Right lobe of liver (tissue), 6 donors: ENCODE measurements around the gene SH3PXD2A. TPM values are rescaled to one million over a fixed set of nuclear protein-coding genes. Genes with fewer than 3 reads are reported as not detected.

Experiments used
- ATAC-seq, 4 donors: fragments of 200-7000 bp; cut with Tn5 transposase; one replicate each; pipeline ENCODE4 v1.9.1; 2020; ENCODE audit warnings: mild to moderate bottlenecking in 4 of 4, moderate library complexity in 4 of 4
- DNase-seq, 3 donors: peaks; one replicate each; pipeline ENCODE4 v3.0.0-alpha.2; 2020
- H3K27ac ChIP-seq, 3 donors: fragments of 200-600 bp; one replicate each; pipeline ENCODE4 v1.8.0; 2022
- H3K27me3 ChIP-seq, 2 donors: fragments of 200-600 bp; one replicate each; pipeline ENCODE4 v1.8.0; 2022
- H3K36me3 ChIP-seq, 4 donors: fragments of 200-600 bp; sonication (generic) in 1 of 4; one replicate each; pipeline versions ENCODE4 v1.5.1 to v1.8.0; 2017 to 2022; ENCODE audit warnings: control low read depth in 1 of 4
- H3K4me1 ChIP-seq, 4 donors: fragments of 200-600 bp; sonication (generic) in 1 of 4; one replicate each; pipeline versions ENCODE4 v1.5.1 to v1.8.0; 2017 to 2022; ENCODE audit warnings: control low read depth in 1 of 4
- H3K4me3 ChIP-seq, 3 donors: fragments of 200-600 bp; one replicate each; pipeline ENCODE4 v1.8.0; 2022
- H3K9me3 ChIP-seq, 4 donors: fragments of 200-600 bp; sonication (generic) in 1 of 4; one replicate each; pipeline versions ENCODE4 v1.5.1 to v1.8.0; 2017 to 2022; ENCODE audit warnings: control low read depth in 1 of 4
- CTCF ChIP-seq, 4 donors: fragments of 200-600 bp in 3 of 4; fragments of 450-650 bp in 1 of 4; IDR thresholded peaks; one replicate each; pipeline versions ENCODE4 v1.5.1 to v1.8.0; 2016 to 2022; ENCODE audit warnings: antibody characterized with exemption in 4 of 4, mild to moderate bottlenecking in 2 of 4
- POLR2A ChIP-seq: fragments of 450-650 bp; IDR thresholded peaks from one replicate; pipeline ENCODE4 v1.6.1; 2017; ENCODE audit warnings: antibody characterized with exemption, mild to moderate bottlenecking
- WGBS: methylation state at CpG from one replicate; pipeline ENCODE4 v1.1.6; 2018; ENCODE audit warnings: low coverage, low lambda C conversion rate; ENCODE audit not compliant: insufficient coverage; ENCODE audit errors: missing lambda C conversion rate; 5-methylcytosine and 5-hydroxymethylcytosine counted together
- intact Hi-C, 2 donors: fragments of 100-400 bp; cut with DNase I; formaldehyde crosslinking; loops; one replicate each; pipeline versions ENCODE4 v1.11.2 to v1.14.1; 2022
- total RNA-seq, 6 experiments: library from RNA; depleted of rRNA in 2 of 6; stranded (reverse); fragments of >200 nt in 2 of 6; fragmentation: NEBNext Ultra II Directional in 3 of 6; extraction: Animal tissue kit (Norgen Biotek cat#: 25700) in 3 of 6; gene quantifications; one replicate each; pipeline versions ENCODE4 v1.1.0 to v1.2.4, GENCODE V29; 2016 to 2023
- donor health status: DM: no; HTN: yes; CAD: no.
- donor health status: DM: no; HTN: no; CAD: no.
- donor health status: DM: no; HTN: no; CAD: no.
- donor health status: DM: no; HTN: yes; CAD: no.
- donor health status: DM: no; HTN: yes; CAD: no.

Gene SH3PXD2A
- total RNA-seq, 6 experiments from 2014 or later = 3.0 to 38.3 (median 10.0) TPM

GRCh38 chr10:103701380-103702222 is 153.8 kb downstream of the SH3PXD2A start:
- ATAC-seq (no peak), DNase-seq (no peak)
- WGBS = 33% methylated on average over 1 of the region's 1 CpG
- TF ChIP-seq POLR2A (no peak), CTCF (IDR thresholded peaks at IDR 0.05) (no peak)
- no peaks in the 10 kb centered on the region for H3K36me3 ChIP-seq
- no peaks in the 10 kb centered on the region for H3K4me1 ChIP-seq
- H3K4me3 ChIP-seq = no peak overlapping the region
- intact Hi-C loops = no loop called here
- no peaks in the 10 kb centered on the region for H3K27me3 ChIP-seq
- H3K9me3 ChIP-seq = no peaks in the 10 kb centered on the region
- H3K27ac ChIP-seq = no peak overlapping the region

- DNase-seq (no peak), ATAC-seq (no peak)
- intact Hi-C loops = no loop called here
- Histone ChIP-seq H3K9me3 (no peaks in the 10 kb centered on the region), H3K4me1 (no peaks in the 10 kb centered on the region), H3K27me3 (no peaks in the 10 kb centered on the region), H3K36me3 (no peaks in the 10 kb centered on the region), H3K27ac (no peak overlapping the region), H3K4me3 (no peak overlapping the region)
- no peak for TF ChIP-seq CTCF (IDR thresholded peaks at IDR 0.05)
- TF ChIP-seq POLR2A = no peak
Observed at GRCh38 chr10:103700436-103700715, 155.0 kb downstream of the SH3PXD2A start.

GRCh38 chr10:103699611-103700435 is 155.6 kb downstream of the SH3PXD2A start:
- intact Hi-C loops = no loop called here
- Histone ChIP-seq H3K9me3 (no peaks in the 10 kb centered on the region), H3K4me1 (no peaks in the 10 kb centered on the region)

GRCh38 chr10:103698266-103698665 is 157.1 kb downstream of the SH3PXD2A start:
- TF ChIP-seq CTCF (IDR thresholded peaks at IDR 0.05) = no peak
- no peak for TF ChIP-seq POLR2A
- Histone ChIP-seq H3K9me3 (no peaks in the 10 kb centered on the region), H3K4me1 (no peaks in the 10 kb centered on the region), H3K4me3 (no peak overlapping the region), H3K36me3 (no peaks in the 10 kb centered on the region), H3K27me3 (no peaks in the 10 kb centered on the region), H3K27ac (no peak overlapping the region)
- WGBS = 97% methylated on average over 3 of the region's 4 CpGs
- DNase-seq = no peak
- intact Hi-C loops = no loop called here
- ATAC-seq = no peak

More at GRCh38 chr10:103699611-103700435, 155.6 kb downstream of the SH3PXD2A start:
- TF ChIP-seq POLR2A (no peak), CTCF (IDR thresholded peaks at IDR 0.05) (no peak)
- H3K4me3 ChIP-seq = no peak overlapping the region
- no peaks in the 10 kb centered on the region for H3K27me3 ChIP-seq
- 74% methylated on average over 8 of the region's 10 CpGs for WGBS
- H3K36me3 ChIP-seq = no peaks in the 10 kb centered on the region
- no peak overlapping the region for H3K27ac ChIP-seq
- DNase-seq (no peak), ATAC-seq (no peak)
